GM12873 (cell line): ENCODE data around the gene CLEC18C.

Experiments
- TF ChIP-seq, protein P1 (sequence below): IDR thresholded peaks from 2 replicates; pipeline ENCODE4 v1.5.1; 2012; ENCODE audit warnings: low read depth, mild to moderate bottlenecking, moderate library complexity, low read length, control low read depth; ENCODE audit not compliant: insufficient read depth; ENCODE audit errors: missing control alignments

The CLEC18C gene

GRCh38 chr16:70163596-70163995, 10.0 kb upstream of the CLEC18C start:
- TF ChIP-seq, protein P1, sequence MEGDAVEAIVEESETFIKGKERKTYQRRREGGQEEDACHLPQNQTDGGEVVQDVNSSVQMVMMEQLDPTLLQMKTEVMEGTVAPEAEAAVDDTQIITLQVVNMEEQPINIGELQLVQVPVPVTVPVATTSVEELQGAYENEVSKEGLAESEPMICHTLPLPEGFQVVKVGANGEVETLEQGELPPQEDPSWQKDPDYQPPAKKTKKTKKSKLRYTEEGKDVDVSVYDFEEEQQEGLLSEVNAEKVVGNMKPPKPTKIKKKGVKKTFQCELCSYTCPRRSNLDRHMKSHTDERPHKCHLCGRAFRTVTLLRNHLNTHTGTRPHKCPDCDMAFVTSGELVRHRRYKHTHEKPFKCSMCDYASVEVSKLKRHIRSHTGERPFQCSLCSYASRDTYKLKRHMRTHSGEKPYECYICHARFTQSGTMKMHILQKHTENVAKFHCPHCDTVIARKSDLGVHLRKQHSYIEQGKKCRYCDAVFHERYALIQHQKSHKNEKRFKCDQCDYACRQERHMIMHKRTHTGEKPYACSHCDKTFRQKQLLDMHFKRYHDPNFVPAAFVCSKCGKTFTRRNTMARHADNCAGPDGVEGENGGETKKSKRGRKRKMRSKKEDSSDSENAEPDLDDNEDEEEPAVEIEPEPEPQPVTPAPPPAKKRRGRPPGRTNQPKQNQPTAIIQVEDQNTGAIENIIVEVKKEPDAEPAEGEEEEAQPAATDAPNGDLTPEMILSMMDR = no peak
